Endothelial cell of umbilical vein (primary cell): ENCODE results near the gene MS4A4A. TPM values are rescaled to one million over a fixed set of nuclear protein-coding genes. Genes with fewer than 3 reads are reported as not detected.

Experiments used
- BruUV-seq: library from RNA; stranded (reverse); fragments of 400-500 nt; replicated peaks from 2 replicates; lab custom pipeline; 2021; lab: Mats Ljungman, UMichigan
- CTCF ChIA-PET: fragments of 300-600, 350-600 bp; sonication (Branson Sonifier 250); formaldehyde crosslinking; loops from one replicate; lab custom pipeline; 2021; ENCODE audit warnings: antibody characterized with exemption, inconsistent platforms; lab: Charles Lee
- POLR2A ChIA-PET: fragments of 300-600, 350-600 bp; sonication (Branson Sonifier 250); formaldehyde crosslinking; loops from one replicate; lab custom pipeline; 2021; ENCODE audit warnings: antibody characterized with exemption, inconsistent platforms; lab: Charles Lee
- DNase-seq: peaks from one replicate; pipeline ENCODE4 v3.0.0-alpha.2; 2011; ENCODE audit warnings: low read depth, low spot score
- FAIRE-seq: peaks from 2 replicates; lab custom pipeline; 2011; peaks lifted over from hg19 to GRCh38; lab: Jason Lieb, UNC
- H2AFZ ChIP-seq: 2 replicates; pipeline ENCODE4 v1.6.0; 2012; ENCODE audit warnings: low read depth, low read length, control low read depth, inconsistent platforms
- H3K27ac ChIP-seq: 2 replicates; pipeline ENCODE4 v1.5.1; 2011; ENCODE audit warnings: low read depth, mild to moderate bottlenecking, control low read depth, low read length, moderate library complexity; ENCODE audit not compliant: insufficient read depth
- H3K27me3 ChIP-seq, 2 experiments: 2 replicates each; pipeline versions ENCODE4 v1.6.0 to v1.6.1; 2011; ENCODE audit warnings: low read length in 2 of 2, mixed read lengths in 1 of 2; ENCODE audit not compliant: control insufficient read depth in 2 of 2, insufficient read depth in 2 of 2
- H3K36me3 ChIP-seq, 2 experiments: 2 replicates in 1 of 2; 3 replicates in 1 of 2; pipeline ENCODE4 v1.5.1; 2011; ENCODE audit warnings: low read length in 2 of 2, mild to moderate bottlenecking in 1 of 2, moderate library complexity in 1 of 2; ENCODE audit not compliant: control insufficient read depth in 2 of 2, insufficient read depth in 2 of 2; ENCODE audit errors: extremely low read depth in 1 of 2
- H3K4me1 ChIP-seq: 3 replicates; pipeline ENCODE4 v1.5.1; 2011; ENCODE audit warnings: mild to moderate bottlenecking, low read length; ENCODE audit not compliant: control insufficient read depth, insufficient read depth; ENCODE audit errors: extremely low read depth
- H3K4me2 ChIP-seq: 2 replicates; pipeline ENCODE4 v1.6.1; 2011; ENCODE audit warnings: low read length, control low read depth, mixed read lengths; ENCODE audit not compliant: insufficient read depth
- H3K4me3 ChIP-seq, 3 experiments: fragments of 200-600 bp in 1 of 3; sonication (generic), shearing (Covaris generic) in 1 of 3; replicated peaks in 1 of 3; 2 replicates each; pipeline ENCODE4 v1.5.1; 2011 to 2016; ENCODE audit warnings: control low read depth in 3 of 3, low read length in 3 of 3, mild to moderate bottlenecking in 2 of 3, inconsistent platforms in 1 of 3, low read depth in 1 of 3, moderate library complexity in 1 of 3; ENCODE audit not compliant: insufficient read depth in 1 of 3
- H3K79me2 ChIP-seq: 2 replicates; pipeline ENCODE4 v1.6.0; 2012; ENCODE audit warnings: low read length, inconsistent platforms; ENCODE audit not compliant: control insufficient read depth, insufficient read depth
- H3K9ac ChIP-seq: replicated peaks from 2 replicates; pipeline ENCODE3; 2011; ENCODE audit warnings: low read length, control low read depth; ENCODE audit not compliant: insufficient read depth; ENCODE audit errors: extremely low read depth
- H3K9me1 ChIP-seq: replicated peaks from 3 replicates; pipeline ENCODE4 v1.6.0; 2011; ENCODE audit warnings: mild to moderate bottlenecking, low read length; ENCODE audit not compliant: control insufficient read depth, insufficient read depth; ENCODE audit errors: extremely low read depth
- H3K9me3 ChIP-seq: replicated peaks from 2 replicates; pipeline ENCODE4 v1.5.1; 2012; ENCODE audit warnings: low read length, inconsistent platforms; ENCODE audit not compliant: control insufficient read depth, insufficient read depth
- H4K20me1 ChIP-seq: replicated peaks from 2 replicates; pipeline ENCODE3; 2011; ENCODE audit warnings: mild to moderate bottlenecking, low read length; ENCODE audit not compliant: control insufficient read depth, insufficient read depth; ENCODE audit errors: extremely low read depth
- CTCF ChIP-seq, 2 donors: IDR thresholded peaks; 1 replicate in 1 of 2; 2 replicates in 1 of 2; pipeline ENCODE4 v1.5.1; 2011; ENCODE audit warnings: low read length in 2 of 2, mild to moderate bottlenecking in 2 of 2, moderate library complexity in 2 of 2, control low read depth in 1 of 2, inconsistent platforms in 1 of 2, low read depth in 1 of 2; ENCODE audit not compliant: insufficient read depth in 1 of 2; ENCODE audit errors: extremely low read depth in 1 of 2
- EZH2 ChIP-seq: IDR thresholded peaks from 2 replicates; pipeline ENCODE4 v1.6.1; 2012; ENCODE audit warnings: borderline replicate concordance, low read depth, mild to moderate bottlenecking, moderate library complexity, low read length, inconsistent platforms; ENCODE audit not compliant: severe bottlenecking
- FOS ChIP-seq: IDR thresholded peaks from 2 replicates; pipeline ENCODE4 v1.6.1; 2011; ENCODE audit warnings: mild to moderate bottlenecking, low read length, moderate library complexity, borderline replicate concordance; ENCODE audit not compliant: insufficient read depth
- GATA2 ChIP-seq: IDR thresholded peaks from 2 replicates; pipeline ENCODE4 v1.7.0; 2011; ENCODE audit warnings: low read depth, mild to moderate bottlenecking, moderate library complexity, mixed read lengths, low read length; ENCODE audit not compliant: insufficient read length, insufficient read depth
- JUN ChIP-seq: IDR thresholded peaks from 2 replicates; pipeline ENCODE4 v1.6.1; 2011; ENCODE audit warnings: borderline replicate concordance, low read depth; ENCODE audit not compliant: insufficient read length, insufficient read depth
- MAX ChIP-seq: IDR thresholded peaks from 2 replicates; pipeline ENCODE4 v1.6.1; 2011; ENCODE audit not compliant: insufficient read depth, insufficient read length
- MYC ChIP-seq: IDR thresholded peaks from one replicate; pipeline ENCODE4 v1.6.1; 2011; ENCODE audit warnings: mild to moderate bottlenecking, low read depth, low read length
- POLR2A ChIP-seq: IDR thresholded peaks from 2 replicates; pipeline ENCODE4 v1.6.1; 2012; ENCODE audit warnings: low read depth, mild to moderate bottlenecking, control low read depth, low read length
- POLR2AphosphoS5 ChIP-seq: IDR thresholded peaks from 2 replicates; pipeline ENCODE4 v1.6.1; 2012; ENCODE audit warnings: low read depth, mild to moderate bottlenecking, control low read depth, low read length, moderate library complexity; ENCODE audit not compliant: insufficient read depth
- dilution Hi-C: fragments of 300-500 bp; cut with MboI; formaldehyde crosslinking; loops from one replicate; pipeline ENCODE4 v1.15.0; 2019; ENCODE audit warnings: low sequenced_read_pairs; ENCODE audit not compliant: extremely low pct_ligation_motif_present
- intact Hi-C: fragments of 100-400 bp; cut with micrococcal nuclease; formaldehyde crosslinking; loops from one replicate; pipeline ENCODE4 v1.10.0; 2022
- polyA plus RNA-seq, 4 experiments: library from polyadenylated mRNA; depleted of rRNA in 3 of 4; stranded (reverse) in 3 of 4; unstranded in 1 of 4; fragments of >200 nt; gene quantifications; 2 replicates each; pipeline versions ENCODE4 v1.2.1 to v1.2.3, GENCODE V29; 2011 to 2012; ENCODE audit warnings: missing spikeins in 1 of 4
- total RNA-seq: library from RNA; stranded (reverse); gene quantifications from 2 replicates; pipeline ENCODE4 v1.2.3, GENCODE V29; 2021

Gene MS4A4A
- total and polyA plus RNA-seq, 2 donors (not counting 3 experiments of a cell fraction or from before 2014, with no cell fraction given), result 0.19 TPM; not detected in 1

- BruUV-seq, result no TSS peak
- TF ChIP-seq FOS (no peak), EZH2 (no peak), GATA2 (no peak), MAX (no peak), CTCF (IDR thresholded peaks at IDR 0.05; ENCODE audit: extremely low read depth in 1 of 2, insufficient read depth in 1 of 2, low read depth in 1 of 2, low read length in 2 of 2) (no peak), POLR2A (no peak), POLR2AphosphoS5 (no peak), JUN (no peak), MYC (no peak)
- no peak for DNase-seq
- Histone ChIP-seq H4K20me1 (no peaks in the 10 kb centered on the region), H3K79me2 (no peaks in the 10 kb centered on the region), H3K27me3 (peaks cover 4 to 5% of the 10 kb centered on the region in 2 experiments), H3K4me3 (no peak within 1 kb of the TSS), H3K4me2 (no peak within 1 kb of the TSS), H3K9me1 (no peaks in the 10 kb centered on the region), H3K4me1 (no peaks in the 10 kb centered on the region), H3K27ac (no peak within 1 kb of the TSS), H3K9ac (no peak within 1 kb of the TSS), H3K9me3 (no peaks in the 10 kb centered on the region), H3K36me3 (no peaks in the 10 kb centered on the region), H2AFZ (no peak within 1 kb of the TSS)
- dilution Hi-C loops (no loop called here), intact Hi-C loops (no loop called here)
- FAIRE-seq, result no peak
- ChIA-PET POLR2A (no interaction called here), CTCF (interaction anchor here (1.1 kb wide), 1 partner anchor 8 kb away, joined by 4 read pairs; no protein-coding TSS in a partner anchor)
Measured at GRCh38 chr11:60242740-60243239, 37.7 kb upstream of the MS4A4A start, which contains the start of gene MS4A4E. Gene MS4A4E (minus strand): TSS chr11:60243137. CDS start chr11:60230055, 13,082 bp downstream.
